Measurements from ENCODE around the gene TNK1.

The TNK1 gene

DNA sequence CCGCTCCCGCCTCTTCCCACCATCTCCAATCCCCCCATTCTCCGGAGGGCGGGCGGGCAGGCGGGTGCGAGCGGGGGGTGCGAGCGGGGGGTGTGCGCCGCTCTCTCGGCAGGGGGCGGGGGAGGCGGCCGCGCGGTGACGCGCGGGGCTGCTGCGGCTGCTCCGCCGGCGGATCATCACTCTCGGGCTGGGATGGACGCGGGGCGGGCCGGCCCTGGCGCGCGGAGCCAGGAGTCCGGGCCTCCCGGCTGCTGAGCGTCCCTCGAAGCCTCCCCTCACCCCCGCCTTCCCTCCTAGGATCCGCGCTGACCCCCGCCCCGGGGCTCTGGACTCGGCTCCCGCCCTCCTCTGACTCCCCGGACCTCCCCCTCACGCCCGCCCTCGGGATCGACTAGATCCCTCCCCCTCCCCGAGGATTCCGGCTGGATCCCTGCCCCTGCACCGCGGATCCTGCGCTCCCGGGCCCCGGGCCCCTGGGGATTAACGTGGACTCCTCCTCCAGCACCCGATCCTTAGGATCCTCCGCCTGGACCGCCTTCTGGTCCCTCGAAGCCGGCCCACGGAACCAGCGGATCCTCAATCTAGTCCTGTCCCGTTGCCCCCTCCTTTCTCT, 24.0 kb downstream of the TNK1 start:
- Histone ChIP-seq H3K9me2 (ENCODE audit: low read depth, low read length) (no peaks in the 10 kb centered on the region), H3K27me3 (ENCODE audit: insufficient read depth, low read length) (peaks cover 9% of the 10 kb centered on the region), H2AFZ (ENCODE audit: low read length) (no peak overlapping the region), H3K4me2 (ENCODE audit: low read length) (peak overlapping the region; percentile 65), H3K9ac (ENCODE audit: low read length) (peak overlapping the region; percentile 48; the same call in 1 of the 2 replicates), H3K36me3 (ENCODE audit: insufficient read depth, low read length) (no peaks in the 10 kb centered on the region), H3K4me3 (ENCODE audit: low read depth, low read length, poor library complexity, severe bottlenecking) (peak overlapping the region; percentile 77), H3K9me3 (ENCODE audit: low read length) (no peaks in the 10 kb centered on the region), H3F3A (ENCODE audit: insufficient read depth, low read length) (0 out of 2 replicates have a peak, but pooled peaks cover 3% of the 10 kb centered on the region), H3K27ac (ENCODE audit: low read depth, low read length, poor library complexity, severe bottlenecking) (no peak overlapping the region), H3K4me1 (ENCODE audit: insufficient read depth, low read length, severe bottlenecking) (peaks cover 15% of the 10 kb centered on the region), H3K79me2 (ENCODE audit: insufficient read depth, low read length) (no peaks in the 10 kb centered on the region), H4K20me1 (ENCODE audit: insufficient read depth, low read length) (no peaks in the 10 kb centered on the region)
- no peak for TF ChIP-seq EZH2 (IDR thresholded peaks at IDR 0.05; ENCODE audit: borderline replicate concordance, low read length)
- TF ChIP-seq, protein P1, sequence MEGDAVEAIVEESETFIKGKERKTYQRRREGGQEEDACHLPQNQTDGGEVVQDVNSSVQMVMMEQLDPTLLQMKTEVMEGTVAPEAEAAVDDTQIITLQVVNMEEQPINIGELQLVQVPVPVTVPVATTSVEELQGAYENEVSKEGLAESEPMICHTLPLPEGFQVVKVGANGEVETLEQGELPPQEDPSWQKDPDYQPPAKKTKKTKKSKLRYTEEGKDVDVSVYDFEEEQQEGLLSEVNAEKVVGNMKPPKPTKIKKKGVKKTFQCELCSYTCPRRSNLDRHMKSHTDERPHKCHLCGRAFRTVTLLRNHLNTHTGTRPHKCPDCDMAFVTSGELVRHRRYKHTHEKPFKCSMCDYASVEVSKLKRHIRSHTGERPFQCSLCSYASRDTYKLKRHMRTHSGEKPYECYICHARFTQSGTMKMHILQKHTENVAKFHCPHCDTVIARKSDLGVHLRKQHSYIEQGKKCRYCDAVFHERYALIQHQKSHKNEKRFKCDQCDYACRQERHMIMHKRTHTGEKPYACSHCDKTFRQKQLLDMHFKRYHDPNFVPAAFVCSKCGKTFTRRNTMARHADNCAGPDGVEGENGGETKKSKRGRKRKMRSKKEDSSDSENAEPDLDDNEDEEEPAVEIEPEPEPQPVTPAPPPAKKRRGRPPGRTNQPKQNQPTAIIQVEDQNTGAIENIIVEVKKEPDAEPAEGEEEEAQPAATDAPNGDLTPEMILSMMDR (IDR thresholded peaks at IDR 0.05; ENCODE audit: low read length), result no peak

DNA sequence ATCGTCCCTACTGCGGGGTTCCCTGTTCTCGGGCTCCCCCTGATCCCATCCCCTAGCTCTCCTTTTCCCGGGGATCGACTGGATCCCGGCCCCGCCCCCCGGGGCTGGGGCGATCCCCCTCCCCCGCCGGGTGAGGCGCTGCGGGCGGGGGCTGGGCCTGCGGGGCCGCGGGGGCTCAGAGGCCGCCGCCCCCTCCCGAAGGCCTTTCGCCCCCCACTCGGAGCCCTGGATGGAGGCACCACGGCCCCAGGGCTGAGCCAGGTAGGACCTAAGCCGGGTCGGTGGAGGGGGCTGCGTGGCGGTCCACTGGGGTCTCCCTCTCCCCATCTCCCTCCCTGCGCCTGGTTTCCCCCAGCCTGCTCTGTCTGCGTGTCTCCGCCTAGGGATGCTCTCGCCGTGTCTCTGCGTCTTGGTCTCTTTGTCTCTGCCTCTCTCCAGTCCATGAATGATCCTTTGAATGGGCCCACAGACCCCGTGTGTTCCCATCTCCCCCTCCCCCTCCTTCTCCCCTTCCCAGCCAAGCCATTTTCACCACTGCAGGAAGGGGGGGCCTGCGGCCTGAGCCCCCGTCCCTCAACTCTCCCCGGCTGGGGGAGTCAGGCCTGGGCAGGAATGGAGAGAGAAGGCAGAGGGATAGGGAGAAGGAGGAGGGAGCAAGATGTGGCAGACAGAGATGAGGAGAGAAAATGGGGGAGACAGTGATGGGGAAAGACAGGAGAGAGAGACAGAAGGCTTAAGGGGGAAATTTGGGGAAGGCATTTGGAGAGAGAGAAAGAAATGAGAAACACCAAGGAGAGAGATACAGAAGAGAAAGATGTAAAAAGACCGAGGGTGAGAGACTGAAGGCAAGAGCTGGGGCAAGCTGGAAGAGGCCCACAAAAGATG, 24.7 kb downstream of the TNK1 start:
- H2AFZ ChIP-seq (ENCODE audit: low read length), result no peak overlapping the region
- H3K36me3 ChIP-seq (ENCODE audit: insufficient read depth, low read length), result no peaks in the 10 kb centered on the region
- peak overlapping the region; percentile 65 for H3K4me2 ChIP-seq (ENCODE audit: low read length)
- H4K20me1 ChIP-seq (ENCODE audit: insufficient read depth, low read length), result no peaks in the 10 kb centered on the region
- H3K27ac ChIP-seq (ENCODE audit: low read depth, low read length, poor library complexity, severe bottlenecking), result no peak overlapping the region
- no peak for TF ChIP-seq EZH2 (IDR thresholded peaks at IDR 0.05; ENCODE audit: borderline replicate concordance, low read length)
- H3K4me3 ChIP-seq (ENCODE audit: low read depth, low read length, poor library complexity, severe bottlenecking), result peak overlapping the region; percentile 77
- H3K9ac ChIP-seq (ENCODE audit: low read length), result no peak overlapping the region; the same call in 1 of the 2 replicates
- H3K79me2 ChIP-seq (ENCODE audit: insufficient read depth, low read length), result no peaks in the 10 kb centered on the region
- no peaks in the 10 kb centered on the region for H3K9me2 ChIP-seq (ENCODE audit: low read depth, low read length)
- 0 out of 2 replicates have a peak, but pooled peaks cover 3% of the 10 kb centered on the region for H3F3A ChIP-seq (ENCODE audit: insufficient read depth, low read length)
- peaks cover 9% of the 10 kb centered on the region for H3K27me3 ChIP-seq (ENCODE audit: insufficient read depth, low read length)
- H3K9me3 ChIP-seq (ENCODE audit: low read length), result no peaks in the 10 kb centered on the region
- H3K4me1 ChIP-seq (ENCODE audit: insufficient read depth, low read length, severe bottlenecking), result peaks cover 15% of the 10 kb centered on the region

DNA sequence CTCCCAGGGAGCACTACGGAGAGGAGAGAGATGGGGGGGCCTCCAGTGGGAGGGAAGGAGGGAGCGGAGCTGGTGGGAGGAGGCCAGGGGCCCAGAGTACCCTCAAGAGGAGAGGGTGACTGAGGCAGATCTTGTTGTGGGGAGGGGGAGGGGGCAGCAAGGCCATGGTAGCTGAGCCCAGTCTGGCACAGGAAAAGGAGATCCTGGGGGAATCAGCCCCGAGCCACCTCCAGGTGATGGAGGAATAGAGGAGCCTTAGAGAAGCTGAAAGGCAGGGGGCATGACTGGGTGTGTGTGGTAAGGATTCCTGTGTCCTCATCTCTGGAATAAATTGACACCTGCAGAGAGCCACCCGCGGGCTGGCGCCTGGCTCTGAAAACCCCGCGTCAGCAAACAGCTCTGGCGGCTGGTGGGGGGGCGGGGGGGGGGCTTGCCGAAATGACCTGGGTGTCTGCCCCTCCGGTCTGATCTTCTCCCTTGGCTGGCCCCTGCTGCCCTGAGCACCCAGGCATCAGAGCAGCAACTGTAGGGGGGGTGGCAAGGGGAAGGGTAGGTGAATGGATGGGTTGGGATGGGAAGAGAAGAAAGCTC, 25.4 kb downstream of the TNK1 start:
- TF ChIP-seq, protein P1 (IDR thresholded peaks at IDR 0.05; ENCODE audit: low read length), result no peak
- no peak for TF ChIP-seq EZH2 (IDR thresholded peaks at IDR 0.05; ENCODE audit: borderline replicate concordance, low read length)
- no peak overlapping the region for H3K4me2 ChIP-seq (ENCODE audit: low read length)
- H3K9me2 ChIP-seq (ENCODE audit: low read depth, low read length), result no peaks in the 10 kb centered on the region
- H3K36me3 ChIP-seq (ENCODE audit: insufficient read depth, low read length), result no peaks in the 10 kb centered on the region
- no peaks in the 10 kb centered on the region for H3K79me2 ChIP-seq (ENCODE audit: insufficient read depth, low read length)
- no peak overlapping the region for H3K9ac ChIP-seq (ENCODE audit: low read length)
- no peak overlapping the region for H3K4me3 ChIP-seq (ENCODE audit: low read depth, low read length, poor library complexity, severe bottlenecking)
- peaks cover 9% of the 10 kb centered on the region for H3K27me3 ChIP-seq (ENCODE audit: insufficient read depth, low read length)
- no peaks in the 10 kb centered on the region for H3K9me3 ChIP-seq (ENCODE audit: low read length)
- no peak overlapping the region for H3K27ac ChIP-seq (ENCODE audit: low read depth, low read length, poor library complexity, severe bottlenecking)
- no peak overlapping the region for H2AFZ ChIP-seq (ENCODE audit: low read length)
- H3F3A ChIP-seq (ENCODE audit: insufficient read depth, low read length), result 0 out of 2 replicates have a peak, but pooled peaks cover 3% of the 10 kb centered on the region
- peaks cover 15% of the 10 kb centered on the region for H3K4me1 ChIP-seq (ENCODE audit: insufficient read depth, low read length, severe bottlenecking)
- no peaks in the 10 kb centered on the region for H4K20me1 ChIP-seq (ENCODE audit: insufficient read depth, low read length)
